Epithelial cell of proximal tubule (primary cell): ENCODE data around the gene LARGE2. TPM values are rescaled to one million over a fixed set of nuclear protein-coding genes. Genes with fewer than 3 reads are reported as not detected.

Source experiments
- DNase-seq: peaks from one replicate; pipeline ENCODE4 v3.0.0-alpha.2; 2011; ENCODE audit warnings: low read depth
- H3K4me3 ChIP-seq: 2 replicates; pipeline ENCODE4 v1.5.1; 2011; ENCODE audit warnings: low read depth, mild to moderate bottlenecking, low read length
- total RNA-seq: library from RNA; depleted of rRNA; stranded (reverse); fragments of >200 nt; gene quantifications from 2 replicates; pipeline ENCODE4 v1.2.3, GENCODE V29; 2015
- TF ChIP-seq, protein P1 (sequence below): conservative IDR thresholded peaks from 2 replicates; pipeline ENCODE4 v1.5.1; 2012; ENCODE audit warnings: low read depth, mild to moderate bottlenecking, low read length

Gene LARGE2
- total RNA-seq, 1 donor from 2014 or later = 3.3 TPM

DNA sequence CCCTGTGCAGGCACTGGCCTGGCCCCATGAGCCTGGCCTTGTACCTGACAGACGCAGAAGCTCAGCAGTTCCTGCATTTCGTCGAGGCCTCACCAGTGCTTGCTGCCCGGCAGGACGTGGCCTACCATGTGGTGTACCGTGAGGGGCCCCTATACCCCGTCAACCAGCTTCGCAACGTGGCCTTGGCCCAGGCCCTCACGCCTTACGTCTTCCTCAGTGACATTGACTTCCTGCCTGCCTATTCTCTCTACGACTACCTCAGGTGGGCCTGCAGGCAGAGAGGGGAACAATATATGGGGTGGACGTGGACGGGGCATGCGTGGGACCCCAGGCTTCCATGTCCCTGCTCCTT, 4.9 kb downstream of the LARGE2 start:
- no peak overlapping the region for H3K4me3 ChIP-seq
- TF ChIP-seq, protein P1, sequence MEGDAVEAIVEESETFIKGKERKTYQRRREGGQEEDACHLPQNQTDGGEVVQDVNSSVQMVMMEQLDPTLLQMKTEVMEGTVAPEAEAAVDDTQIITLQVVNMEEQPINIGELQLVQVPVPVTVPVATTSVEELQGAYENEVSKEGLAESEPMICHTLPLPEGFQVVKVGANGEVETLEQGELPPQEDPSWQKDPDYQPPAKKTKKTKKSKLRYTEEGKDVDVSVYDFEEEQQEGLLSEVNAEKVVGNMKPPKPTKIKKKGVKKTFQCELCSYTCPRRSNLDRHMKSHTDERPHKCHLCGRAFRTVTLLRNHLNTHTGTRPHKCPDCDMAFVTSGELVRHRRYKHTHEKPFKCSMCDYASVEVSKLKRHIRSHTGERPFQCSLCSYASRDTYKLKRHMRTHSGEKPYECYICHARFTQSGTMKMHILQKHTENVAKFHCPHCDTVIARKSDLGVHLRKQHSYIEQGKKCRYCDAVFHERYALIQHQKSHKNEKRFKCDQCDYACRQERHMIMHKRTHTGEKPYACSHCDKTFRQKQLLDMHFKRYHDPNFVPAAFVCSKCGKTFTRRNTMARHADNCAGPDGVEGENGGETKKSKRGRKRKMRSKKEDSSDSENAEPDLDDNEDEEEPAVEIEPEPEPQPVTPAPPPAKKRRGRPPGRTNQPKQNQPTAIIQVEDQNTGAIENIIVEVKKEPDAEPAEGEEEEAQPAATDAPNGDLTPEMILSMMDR = no peak
- DNase-seq = no peak

DNA sequence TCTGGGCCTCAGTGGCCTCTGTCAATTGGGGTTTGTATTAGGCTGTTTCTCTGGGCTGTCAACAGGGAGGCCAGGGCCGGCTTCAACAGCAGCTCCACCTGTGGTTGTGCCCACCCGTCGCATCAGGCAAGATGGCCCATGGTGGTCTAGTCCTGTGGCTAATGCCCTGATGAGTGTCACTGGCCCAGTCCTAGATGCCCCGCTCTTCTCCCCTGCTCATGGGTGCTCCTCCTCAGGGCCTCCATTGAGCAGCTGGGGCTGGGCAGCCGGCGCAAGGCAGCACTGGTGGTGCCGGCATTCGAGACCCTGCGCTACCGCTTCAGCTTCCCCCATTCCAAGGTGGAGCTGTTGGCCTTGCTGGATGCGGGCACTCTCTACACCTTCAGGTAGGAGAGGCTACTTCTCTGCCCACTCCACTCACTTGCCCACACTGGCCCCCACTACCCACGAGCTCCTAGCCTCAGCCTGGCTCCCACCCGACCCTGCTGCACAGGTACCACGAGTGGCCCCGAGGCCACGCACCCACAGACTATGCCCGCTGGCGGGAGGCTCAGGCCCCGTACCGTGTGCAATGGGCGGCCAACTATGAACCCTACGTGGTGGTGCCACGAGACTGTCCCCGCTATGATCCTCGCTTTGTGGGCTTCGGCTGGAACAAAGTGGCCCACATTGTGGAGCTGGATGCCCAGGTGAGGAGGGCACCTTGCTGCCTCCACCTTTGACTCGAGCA, 5.4 kb downstream of the LARGE2 start:
- no peak for DNase-seq
- TF ChIP-seq, protein P1 = no peak
- no peak overlapping the region for H3K4me3 ChIP-seq

DNA sequence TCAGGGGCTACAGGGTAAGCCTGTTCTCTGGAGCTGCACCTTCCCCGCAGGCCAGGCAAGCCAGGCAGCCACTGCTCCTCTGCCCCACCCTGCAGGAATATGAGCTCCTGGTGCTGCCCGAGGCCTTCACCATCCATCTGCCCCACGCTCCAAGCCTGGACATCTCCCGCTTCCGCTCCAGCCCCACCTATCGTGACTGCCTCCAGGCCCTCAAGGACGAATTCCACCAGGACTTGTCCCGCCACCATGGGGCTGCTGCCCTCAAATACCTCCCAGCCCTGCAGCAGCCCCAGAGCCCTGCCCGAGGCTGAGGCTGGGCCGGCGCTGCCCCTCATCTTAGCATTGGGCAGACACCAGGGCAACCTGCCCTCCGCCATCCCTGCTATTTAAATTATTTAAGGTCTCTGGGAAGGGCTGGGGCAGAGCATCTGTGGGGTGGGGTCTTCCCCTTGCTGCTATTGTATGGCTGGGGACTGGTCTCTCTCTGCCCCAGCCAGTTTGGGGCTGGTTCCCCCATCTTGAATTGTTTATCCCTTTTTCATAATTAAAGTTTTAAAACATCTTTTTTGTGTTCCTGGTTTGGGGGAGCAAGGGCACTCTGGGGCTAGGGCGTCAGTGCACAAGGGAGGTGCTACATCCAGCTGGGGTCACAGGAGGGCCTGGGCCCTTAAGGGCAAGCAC, 6.2 kb downstream of the LARGE2 start:
- no peak for DNase-seq
- TF ChIP-seq, protein P1 = no peak
- H3K4me3 ChIP-seq = no peak overlapping the region

DNA sequence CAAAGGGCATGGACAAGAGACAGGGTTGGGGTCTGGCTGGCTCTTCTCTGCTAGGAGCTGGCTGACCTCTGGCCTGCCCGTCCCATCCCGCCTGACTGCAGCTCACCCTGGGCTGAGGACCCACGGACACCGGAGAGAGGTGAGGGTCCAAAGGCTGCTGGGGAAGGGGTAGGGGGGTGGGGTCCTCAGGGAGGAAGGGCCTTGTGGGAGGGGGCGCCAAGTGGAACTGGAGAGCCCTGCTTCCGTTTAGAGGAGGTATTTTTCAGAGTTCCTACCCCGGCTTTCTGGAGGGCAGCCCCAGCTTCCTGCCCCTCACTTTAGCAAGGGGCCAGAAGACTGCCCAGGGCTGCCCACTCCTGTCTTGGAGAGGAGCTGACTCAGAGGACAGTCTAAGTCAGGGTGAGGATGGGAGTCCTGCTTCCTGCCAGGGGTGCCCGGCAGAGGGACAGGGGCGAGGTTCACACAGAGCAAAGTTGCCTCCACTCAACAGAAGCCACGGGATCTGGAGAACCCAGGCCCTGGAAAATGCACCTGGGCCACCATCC, 7.1 kb downstream of the LARGE2 start:
- TF ChIP-seq, protein P1 = no peak
- no peak overlapping the region for H3K4me3 ChIP-seq
- DNase-seq = no peak

DNA sequence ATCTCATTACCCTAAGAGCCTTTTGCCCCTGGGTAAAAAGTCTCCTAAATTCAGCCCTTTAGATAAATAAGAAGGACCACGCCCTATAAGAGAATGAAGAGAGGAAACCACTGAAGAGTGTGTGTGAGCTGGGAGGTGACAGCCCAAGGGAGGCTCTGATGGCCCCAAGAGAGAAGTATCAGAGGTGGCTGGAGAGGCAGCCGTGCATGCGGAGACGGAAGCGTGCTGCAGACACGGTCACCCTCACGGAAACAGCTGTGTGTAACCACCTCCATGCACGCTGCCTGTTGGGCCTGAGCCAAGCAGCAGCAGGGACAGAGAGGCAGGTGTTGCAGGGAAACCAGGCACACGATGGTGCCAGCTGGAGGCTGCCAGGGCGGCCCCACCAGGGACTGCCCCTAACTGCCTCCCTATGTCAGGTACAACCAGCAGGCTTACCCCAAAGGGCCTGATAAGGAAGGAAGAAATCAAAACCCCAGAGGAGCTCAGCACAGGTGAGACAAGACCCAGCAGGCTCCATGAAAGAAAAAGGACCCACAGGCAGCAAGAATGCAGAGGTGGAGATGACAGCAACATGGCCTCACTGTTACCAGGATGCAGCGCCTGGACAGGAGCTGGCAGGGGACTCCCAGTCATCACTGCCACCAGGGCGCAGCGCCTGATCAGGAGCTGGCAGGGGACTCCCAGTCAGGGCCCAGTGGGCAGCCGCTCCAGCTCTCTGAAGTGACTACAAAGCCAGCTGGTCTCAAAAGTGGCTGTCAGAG, 7.8 kb downstream of the LARGE2 start:
- TF ChIP-seq, protein P1 = no peak
- H3K4me3 ChIP-seq = no peak overlapping the region
- no peak for DNase-seq

DNA sequence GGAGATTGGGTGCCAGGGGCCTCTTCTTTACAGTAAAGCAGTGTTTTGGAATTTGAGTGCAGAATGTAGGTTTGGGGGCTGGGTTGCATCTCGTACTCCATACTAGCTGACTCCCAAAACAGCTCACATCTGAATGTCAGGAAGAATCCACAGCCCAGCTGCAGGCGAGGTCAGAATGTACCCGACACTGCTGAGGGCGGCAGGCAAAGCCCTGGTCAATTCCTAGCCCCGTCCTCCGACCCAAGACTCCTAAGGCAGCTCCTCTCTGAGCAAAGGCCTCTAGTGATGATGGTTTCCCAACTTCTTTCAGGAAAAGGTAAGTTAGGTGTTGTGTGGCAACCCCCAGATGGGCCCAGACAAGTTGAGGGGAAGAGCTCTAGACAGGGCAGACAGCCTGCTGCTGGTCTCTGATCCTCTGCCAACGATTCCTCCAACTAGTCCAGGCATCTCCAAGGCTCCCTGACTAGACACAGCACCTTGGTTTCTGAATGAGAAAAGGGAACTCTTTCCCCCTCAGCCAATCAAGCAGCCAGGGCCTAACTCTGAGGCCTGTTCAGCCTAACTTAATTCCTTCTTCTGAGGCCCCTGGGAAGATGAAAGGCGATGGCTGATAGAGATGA, 8.6 kb downstream of the LARGE2 start:
- no peak for DNase-seq
- no peak overlapping the region for H3K4me3 ChIP-seq
- TF ChIP-seq, protein P1 = no peak
